ENCODE data around the gene MMP20.

DNA sequence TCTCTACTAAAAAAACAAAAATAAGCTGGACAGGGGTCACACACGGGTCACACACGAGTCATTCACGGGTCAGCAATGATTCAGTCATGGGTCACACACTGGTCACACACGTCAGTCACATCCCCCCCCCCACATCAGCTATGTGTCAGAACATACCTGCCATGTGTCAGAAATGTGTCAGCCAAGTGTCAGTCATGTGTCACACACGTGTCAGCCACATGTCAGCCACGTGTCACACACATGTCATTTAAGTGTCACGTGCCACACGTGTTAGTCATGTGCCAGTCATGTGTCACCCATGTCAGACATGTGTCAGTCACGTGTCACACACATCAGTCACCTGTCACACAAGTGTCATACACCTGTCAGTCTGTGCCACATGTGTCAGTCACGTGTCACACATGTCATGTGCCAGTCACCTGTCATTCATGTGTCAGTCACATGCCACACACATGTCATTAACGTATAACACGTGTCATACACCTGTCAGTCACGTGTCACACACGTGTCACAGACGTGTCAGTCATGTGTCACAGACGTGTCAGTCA is 28.7 kb upstream of the MMP20 start:
- no peak for TF ChIP-seq CTCF (conservative IDR thresholded peaks at IDR 0.05; ENCODE audit: low read depth in 2 of 2)
- no peak for TF ChIP-seq EZH2phosphoT487 (IDR thresholded peaks at IDR 0.05; ENCODE audit: unreplicated experiment)
- no peak for TF ChIP-seq EZH2 (IDR thresholded peaks at IDR 0.05; ENCODE audit: low read depth, unreplicated experiment)
- no peak for TF ChIP-seq CREB1 (CRISPR knock-in tag; IDR thresholded peaks at IDR 0.05; ENCODE audit: low read depth)
- TF ChIP-seq REST (IDR thresholded peaks at IDR 0.05; ENCODE audit: unreplicated experiment), result no peak
- no peak for TF ChIP-seq ETS1 (IDR thresholded peaks at IDR 0.05)
